Spinal cord (tissue), 10 donors: ENCODE data around the gene GRIK4. TPM values are rescaled to one million over a fixed set of nuclear protein-coding genes. Genes with fewer than 3 reads are reported as not detected.

ENCODE experiments used
- DNase-seq, 6 donors: peaks; one replicate each; pipeline versions ENCODE4 v3.0.0 to v3.0.0-alpha.2; 2013 to 2015; ENCODE audit warnings: low spot score in 6 of 6, low read depth in 4 of 6
- H3K27ac ChIP-seq: one replicate; pipeline ENCODE4 v1.5.1; 2013; ENCODE audit warnings: low read depth, low read length, control low read depth
- H3K27me3 ChIP-seq: one replicate; pipeline ENCODE4 v1.6.1; 2013; ENCODE audit warnings: low read length; ENCODE audit not compliant: control insufficient read depth, insufficient read depth
- H3K36me3 ChIP-seq: one replicate; pipeline ENCODE4 v1.6.1; 2013; ENCODE audit warnings: low read length; ENCODE audit not compliant: control insufficient read depth, insufficient read depth
- H3K4me1 ChIP-seq: one replicate; pipeline ENCODE4 v1.6.1; 2013; ENCODE audit warnings: low read length; ENCODE audit not compliant: control insufficient read depth, insufficient read depth
- H3K4me3 ChIP-seq: one replicate; pipeline ENCODE4 v1.5.1; 2013; ENCODE audit warnings: low read depth, low read length, control low read depth
- H3K9me3 ChIP-seq: one replicate; pipeline ENCODE4 v1.6.1; 2013; ENCODE audit warnings: low read length; ENCODE audit not compliant: control insufficient read depth, insufficient read depth
- WGBS: methylation state at CpG from one replicate; pipeline ENCODE4 v1.1.5; 2013; ENCODE audit warnings: missing lambda C conversion rate; ENCODE audit not compliant: insufficient coverage; 5-methylcytosine and 5-hydroxymethylcytosine counted together
- polyA plus RNA-seq, 2 donors: library from polyadenylated mRNA; unstranded; fragments of 120-200 nt; gene quantifications; one replicate each; pipeline ENCODE4 v1.2.1, GENCODE V29; 2013; ENCODE audit not compliant: insufficient read length in 2 of 2
- total RNA-seq, 2 donors: library from RNA; depleted of rRNA in 1 of 2; stranded (reverse); fragments of 120-200 nt in 1 of 2; fragments of >200 nt in 1 of 2; gene quantifications; one replicate each; pipeline versions ENCODE4 v1.2.3 to v1.2.4, GENCODE V29; 2013 to 2014
- donor health status: healthy.

The GRIK4 gene
- total and polyA plus RNA-seq, 4 donors, result 5.2 to 23.2 (median 12.3) TPM

GRCh38 chr11:120703358-120704152 is 192.0 kb downstream of the GRIK4 start:
- Histone ChIP-seq H3K4me3 (no peak overlapping the region), H3K9me3 (peaks cover 2% of the 10 kb centered on the region), H3K27me3 (no peaks in the 10 kb centered on the region), H3K27ac (no peak overlapping the region), H3K4me1 (peaks cover 6% of the 10 kb centered on the region), H3K36me3 (no peaks in the 10 kb centered on the region)
- no peak for DNase-seq
- WGBS, result no CpG with 5 or more reads among the region's 9 CpGs

GRCh38 chr11:120704256-120704750 is 192.8 kb downstream of the GRIK4 start:
- no peak for DNase-seq
- Histone ChIP-seq H3K27ac (no peak overlapping the region), H3K9me3 (peaks cover 2% of the 10 kb centered on the region), H3K4me1 (peaks cover 9% of the 10 kb centered on the region), H3K4me3 (no peak overlapping the region), H3K36me3 (no peaks in the 10 kb centered on the region), H3K27me3 (no peaks in the 10 kb centered on the region)
- 85% methylated on average over 3 of the region's 4 CpGs for WGBS

- peaks cover 22% of the 10 kb centered on the region for H3K4me1 ChIP-seq
- H3K27ac ChIP-seq, result no peak overlapping the region
- H3K27me3 ChIP-seq, result no peaks in the 10 kb centered on the region
- DNase-seq, result no peak
- H3K36me3 ChIP-seq, result no peaks in the 10 kb centered on the region
- WGBS, result 92% methylated on average over 4 of the region's 5 CpGs
- no peaks in the 10 kb centered on the region for H3K9me3 ChIP-seq
- H3K4me3 ChIP-seq, result no peak overlapping the region
Measured at GRCh38 chr11:120706257-120706656, 194.7 kb downstream of the GRIK4 start.

GRCh38 chr11:120707098-120707497 is 195.6 kb downstream of the GRIK4 start:
- peaks cover 30% of the 10 kb centered on the region for H3K4me1 ChIP-seq
- no peaks in the 10 kb centered on the region for H3K9me3 ChIP-seq
- no peaks in the 10 kb centered on the region for H3K27me3 ChIP-seq
- H3K4me3 ChIP-seq, result no peak overlapping the region
- WGBS, result 83% methylated on average over 4 of the region's 4 CpGs
- no peaks in the 10 kb centered on the region for H3K36me3 ChIP-seq
- no peak overlapping the region for H3K27ac ChIP-seq
- DNase-seq, result no peak

GRCh38 chr11:120707663-120708062 is 196.1 kb downstream of the GRIK4 start:
- H3K27me3 ChIP-seq, result no peaks in the 10 kb centered on the region
- H3K36me3 ChIP-seq, result no peaks in the 10 kb centered on the region
- no peak for DNase-seq
- H3K4me1 ChIP-seq, result peaks cover 31% of the 10 kb centered on the region
- no peak overlapping the region for H3K27ac ChIP-seq
- 100% methylated on average over 1 of the region's 2 CpGs for WGBS
- no peak overlapping the region for H3K4me3 ChIP-seq
- no peaks in the 10 kb centered on the region for H3K9me3 ChIP-seq

GRCh38 chr11:120708511-120709183 is 197.1 kb downstream of the GRIK4 start:
- 39% methylated on average over 9 of the region's 11 CpGs for WGBS
- Histone ChIP-seq H3K4me3 (no peak overlapping the region), H3K27ac (peak overlapping the region; percentile 11), H3K27me3 (no peaks in the 10 kb centered on the region), H3K36me3 (no peaks in the 10 kb centered on the region), H3K9me3 (no peaks in the 10 kb centered on the region), H3K4me1 (peaks cover 39% of the 10 kb centered on the region)
- DNase-seq, result no peak

GRCh38 chr11:120709808-120710207 is 198.3 kb downstream of the GRIK4 start:
- no peaks in the 10 kb centered on the region for H3K27me3 ChIP-seq
- WGBS, result 72% methylated on average over 3 of the region's 10 CpGs
- H3K36me3 ChIP-seq, result no peaks in the 10 kb centered on the region
- peak overlapping the region; percentile 79 for H3K27ac ChIP-seq
- DNase-seq, result no peak
- H3K4me1 ChIP-seq, result peaks cover 41% of the 10 kb centered on the region
- H3K4me3 ChIP-seq, result no peak overlapping the region
- no peaks in the 10 kb centered on the region for H3K9me3 ChIP-seq

GRCh38 chr11:120710354-120711131 is 199.0 kb downstream of the GRIK4 start:
- Histone ChIP-seq H3K27ac (peak overlapping the region; percentile 79), H3K4me3 (no peak overlapping the region), H3K36me3 (no peaks in the 10 kb centered on the region), H3K9me3 (no peaks in the 10 kb centered on the region), H3K4me1 (peaks cover 45% of the 10 kb centered on the region), H3K27me3 (no peaks in the 10 kb centered on the region)
- WGBS, result 34% methylated on average over 11 of the region's 13 CpGs
- peak in 1 of 6 donors; percentile 72 for DNase-seq

- Histone ChIP-seq H3K4me3 (no peak overlapping the region), H3K4me1 (peaks cover 52% of the 10 kb centered on the region), H3K36me3 (no peaks in the 10 kb centered on the region), H3K27ac (no peak overlapping the region), H3K9me3 (no peaks in the 10 kb centered on the region), H3K27me3 (no peaks in the 10 kb centered on the region)
- 100% methylated on average over 2 of the region's 6 CpGs for WGBS
- DNase-seq, result no peak
Measured at GRCh38 chr11:120712014-120712413, 200.5 kb downstream of the GRIK4 start.
